Measurements from ENCODE around the gene GPSM1.

Gene GPSM1

GRCh38 chr9:136327304-136327974 is at the start of gene GPSM1:
Gene GPSM1, plus strand, starts transcription at chr9:136327539. Its CDS starts 157 bp downstream, at chr9:136327696.
- DNase-seq (ENCODE audit: low read depth) = no peak

GRCh38 chr9:136277746-136278145 is 49.6 kb upstream of the GPSM1 start:
- no peak for DNase-seq (ENCODE audit: low read depth)

- no peak for DNase-seq (ENCODE audit: low read depth)
These were observed 49.1 kb upstream of the GPSM1 start for GRCh38 chr9:136278221-136278620.

- DNase-seq (ENCODE audit: low read depth) = no peak
These were observed 48.4 kb upstream of the GPSM1 start for GRCh38 chr9:136278894-136279293.

- no peak for DNase-seq (ENCODE audit: low read depth)
These were observed 47.9 kb upstream of the GPSM1 start for GRCh38 chr9:136279471-136279870.

GRCh38 chr9:136280535-136281315 is 46.6 kb upstream of the GPSM1 start:
- no peak for DNase-seq (ENCODE audit: low read depth)

- DNase-seq (ENCODE audit: low read depth) = no peak
These were observed 45.7 kb upstream of the GPSM1 start for GRCh38 chr9:136281421-136282271.

- no peak for DNase-seq (ENCODE audit: low read depth)
These were observed 45.0 kb upstream of the GPSM1 start for GRCh38 chr9:136282272-136282861.

- peak; percentile 36 for DNase-seq (ENCODE audit: low read depth)
These were observed 43.8 kb upstream of the GPSM1 start for GRCh38 chr9:136283291-136284235.

GRCh38 chr9:136284311-136284710 is 43.0 kb upstream of the GPSM1 start:
- no peak for DNase-seq (ENCODE audit: low read depth)

GRCh38 chr9:136284951-136285350 is 42.4 kb upstream of the GPSM1 start:
- DNase-seq (ENCODE audit: low read depth) = no peak

- no peak for DNase-seq (ENCODE audit: low read depth)
These were observed 41.6 kb upstream of the GPSM1 start for GRCh38 chr9:136285501-136286358.

- no peak for DNase-seq (ENCODE audit: low read depth)
These were observed 40.9 kb upstream of the GPSM1 start for GRCh38 chr9:136286359-136286986.

GRCh38 chr9:136286987-136287379 is 40.4 kb upstream of the GPSM1 start:
- DNase-seq (ENCODE audit: low read depth) = no peak

GRCh38 chr9:136287960-136288753 is 39.2 kb upstream of the GPSM1 start:
- no peak for DNase-seq (ENCODE audit: low read depth)

- no peak for DNase-seq (ENCODE audit: low read depth)
These were observed 37.5 kb upstream of the GPSM1 start for GRCh38 chr9:136289651-136290507.

- no peak for DNase-seq (ENCODE audit: low read depth)
These were observed 36.8 kb upstream of the GPSM1 start for GRCh38 chr9:136290508-136291000.

Measured in GM04504 (cell line).